Measurements from ENCODE around the gene OR5M10. TPM values are rescaled to one million over a fixed set of nuclear protein-coding genes. Genes with fewer than 3 reads are reported as not detected.
A peak's percentile ranks its signal among the peaks of the same experiment; 100 is the strongest.
"Not testable (repeated sequence)": the region's sequence is repeated elsewhere in the genome, so short reads cannot be mapped to it uniquely, and the experiment has no call there.

Gene OR5M10
- total RNA-seq = not detected

GRCh38 chr11:56577621-56578020 is at the start of gene OR5M10:
OR5M10 (minus strand) TSS chr11:56577721; CDS start chr11:56577721, 0 bp downstream.
- Mint-ChIP-seq H3K27ac (no peak within 1 kb of the TSS), H3K4me1 (ENCODE audit: low read depth) (no peaks in the 10 kb centered on the region), H3K4me3 (no peak within 1 kb of the TSS), H3K36me3 (ENCODE audit: insufficient read depth in 2 of 2) (no peaks in the 10 kb centered on the region), H3K27me3 (ENCODE audit: low read depth) (no peaks in the 10 kb centered on the region), H3K9me3 (peaks cover 3 to 5% of the 10 kb centered on the region in 2 donors)
- ATAC-seq (replicated peaks in 1 of 2) (no peak), DNase-seq (no peak)

DNA sequence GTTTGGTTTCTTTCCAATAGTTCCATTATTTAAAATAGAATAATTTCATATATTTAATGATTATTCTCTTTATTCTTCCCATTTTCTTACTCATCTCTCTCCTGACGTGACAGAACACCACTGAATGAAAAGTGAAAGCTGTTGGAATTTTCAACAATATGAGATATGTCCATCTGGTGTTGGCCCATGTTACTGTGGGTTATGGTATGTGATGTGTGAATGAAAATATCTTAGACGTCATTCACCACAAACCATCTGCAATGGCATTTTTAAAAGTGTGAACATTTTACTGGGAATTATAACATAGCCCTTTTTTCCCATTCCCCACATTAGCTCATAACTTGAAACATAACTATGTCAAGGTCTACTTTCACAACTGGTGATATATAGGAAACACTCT is 48.4 kb upstream of the OR5M10 start:
- no peaks in the 10 kb centered on the region for H3K27me3 Mint-ChIP-seq (ENCODE audit: low read depth)

GRCh38 chr11:56624661-56625110 is 47.2 kb upstream of the OR5M10 start:
- Mint-ChIP-seq H3K4me1 (ENCODE audit: low read depth) (no peaks in the 10 kb centered on the region), H3K4me3 (no peak overlapping the region), H3K9me3 (peaks cover 4 to 7% of the 10 kb centered on the region in 2 donors), H3K27ac (no peak overlapping the region), H3K36me3 (ENCODE audit: insufficient read depth in 2 of 2) (peaks cover 0 to 1% of the 10 kb centered on the region in 2 donors), H3K27me3 (ENCODE audit: low read depth) (no peaks in the 10 kb centered on the region)
- DNase-seq (no peak), ATAC-seq (replicated peaks in 1 of 2) (peak; percentile 48 to 53)

More for the DNA sequence above, 48.4 kb upstream of the OR5M10 start:
- Mint-ChIP-seq H3K4me3 (no peak overlapping the region), H3K9me3 (peaks cover 2 to 4% of the 10 kb centered on the region in 2 donors), H3K4me1 (ENCODE audit: low read depth) (no peaks in the 10 kb centered on the region), H3K36me3 (ENCODE audit: insufficient read depth in 2 of 2) (peaks cover 0 to 1% of the 10 kb centered on the region in 2 donors), H3K27ac (no peak overlapping the region)
- ATAC-seq (replicated peaks in 1 of 2) (no peak), DNase-seq (no peak)

GRCh38 chr11:56611174-56611573 is 33.7 kb upstream of the OR5M10 start:
- H3K27ac Mint-ChIP-seq = no peak overlapping the region
- H3K9me3 Mint-ChIP-seq = peaks cover 4 to 8% of the 10 kb centered on the region in 2 donors
- no peaks in the 10 kb centered on the region for H3K36me3 Mint-ChIP-seq (ENCODE audit: insufficient read depth in 2 of 2)
- H3K4me1 Mint-ChIP-seq (ENCODE audit: low read depth) = no peaks in the 10 kb centered on the region
- no peak overlapping the region for H3K4me3 Mint-ChIP-seq
- no peak for ATAC-seq (replicated peaks in 1 of 2)
- no peak for DNase-seq
- no peaks in the 10 kb centered on the region for H3K27me3 Mint-ChIP-seq (ENCODE audit: low read depth)

DNA sequence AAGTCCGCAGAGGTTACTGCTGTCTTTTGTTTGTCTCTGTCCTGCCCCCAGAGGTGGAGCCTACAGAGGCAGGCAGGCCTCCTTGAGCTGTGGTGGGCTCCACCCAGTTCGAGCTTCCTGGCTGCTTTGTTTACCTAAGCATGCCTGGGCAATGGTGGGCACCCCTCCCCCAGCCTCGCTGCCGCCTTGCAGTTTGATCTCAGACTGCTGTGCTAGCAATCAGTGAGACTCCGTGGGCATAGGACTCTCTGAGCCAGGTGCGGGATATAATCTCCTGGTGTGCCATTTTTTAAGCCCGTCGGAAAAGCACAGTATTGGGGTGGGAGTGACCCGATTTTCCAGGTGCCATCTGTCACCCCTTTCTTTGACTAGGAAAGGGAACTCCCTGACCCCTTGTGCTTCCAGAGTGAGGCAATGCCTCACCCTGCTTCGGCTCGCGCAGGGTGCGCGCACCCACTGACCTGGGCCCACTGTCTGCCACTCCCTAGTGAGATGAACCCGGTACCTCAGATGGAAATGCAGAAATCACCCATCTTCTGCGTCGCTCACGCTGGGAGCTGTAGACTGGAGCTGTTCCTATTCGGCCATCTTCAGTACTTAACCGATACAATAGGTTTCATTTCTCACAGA is 14.7 kb upstream of the OR5M10 start:
- not testable (repeated sequence) for H3K9me3 Mint-ChIP-seq; DNase-seq; H3K4me1 Mint-ChIP-seq (ENCODE audit: low read depth); H3K4me3 Mint-ChIP-seq; ATAC-seq (replicated peaks in 1 of 2); H3K36me3 Mint-ChIP-seq (ENCODE audit: insufficient read depth in 2 of 2); H3K27ac Mint-ChIP-seq; H3K27me3 Mint-ChIP-seq (ENCODE audit: low read depth)

GRCh38 chr11:56558574-56558973 is 18.9 kb downstream of the OR5M10 start:
- Mint-ChIP-seq H3K9me3 (peaks cover 11 to 13% of the 10 kb centered on the region in 2 donors), H3K36me3 (ENCODE audit: insufficient read depth in 2 of 2) (peaks cover 0 to 4% of the 10 kb centered on the region in 2 donors), H3K4me3 (no peak overlapping the region), H3K27me3 (ENCODE audit: low read depth) (no peaks in the 10 kb centered on the region), H3K27ac (no peak overlapping the region), H3K4me1 (ENCODE audit: low read depth) (no peaks in the 10 kb centered on the region)
- no peak for ATAC-seq (replicated peaks in 1 of 2)
- no peak for DNase-seq

DNA sequence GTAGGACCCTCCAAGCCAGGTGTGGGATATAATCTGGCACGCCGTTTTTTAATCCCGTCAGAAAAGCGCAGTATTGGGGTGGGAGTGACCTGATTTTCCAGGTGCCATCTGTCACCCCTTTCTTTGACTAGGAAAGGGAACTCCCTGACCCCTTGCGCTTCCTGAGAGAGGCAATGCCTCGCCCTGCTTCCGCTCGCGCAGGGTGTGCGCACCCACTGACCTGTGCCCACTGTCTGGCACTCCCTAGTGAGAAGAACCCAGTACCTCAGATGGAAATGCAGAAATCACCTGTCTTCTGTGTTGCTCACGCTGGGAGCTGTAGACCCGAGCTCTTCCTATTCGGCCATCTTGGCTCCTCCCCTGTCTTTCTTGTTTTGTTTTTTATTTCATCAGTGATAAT is 22.8 kb downstream of the OR5M10 start:
- not testable (repeated sequence) for H3K9me3 Mint-ChIP-seq; H3K4me3 Mint-ChIP-seq; ATAC-seq (replicated peaks in 1 of 2); H3K27ac Mint-ChIP-seq; DNase-seq; H3K27me3 Mint-ChIP-seq (ENCODE audit: low read depth); H3K36me3 Mint-ChIP-seq (ENCODE audit: insufficient read depth in 2 of 2); H3K4me1 Mint-ChIP-seq (ENCODE audit: low read depth)

- H3K27me3 Mint-ChIP-seq (ENCODE audit: low read depth) = no peaks in the 10 kb centered on the region
- H3K27ac Mint-ChIP-seq = no peak overlapping the region
- no peak overlapping the region for H3K4me3 Mint-ChIP-seq
- peaks cover 0 to 1% of the 10 kb centered on the region in 2 donors for H3K36me3 Mint-ChIP-seq (ENCODE audit: insufficient read depth in 2 of 2)
- DNase-seq (no peak), ATAC-seq (replicated peaks in 1 of 2) (no peak)
- H3K4me1 Mint-ChIP-seq (ENCODE audit: low read depth) = no peaks in the 10 kb centered on the region
- peaks cover 8 to 12% of the 10 kb centered on the region in 2 donors for H3K9me3 Mint-ChIP-seq
Observed at GRCh38 chr11:56545531-56545930, 32.0 kb downstream of the OR5M10 start.

DNA sequence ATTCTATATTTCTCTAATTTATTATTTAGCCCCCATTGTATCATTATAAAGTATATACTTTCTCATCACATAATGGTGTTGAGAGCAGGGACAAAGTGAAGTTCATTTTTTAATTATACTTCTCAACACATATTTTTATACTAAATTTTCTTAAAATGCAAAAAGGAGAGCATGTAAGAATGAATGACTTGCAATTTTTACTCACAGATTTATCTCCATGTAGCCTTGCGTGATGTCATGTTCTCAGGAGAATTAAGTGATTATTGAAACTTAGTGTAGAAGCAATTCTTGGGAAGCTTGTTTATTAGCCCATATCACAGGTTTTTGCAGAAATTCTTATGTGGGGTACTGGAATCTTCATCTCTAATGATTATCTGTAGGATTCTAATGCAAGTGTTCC is 33.8 kb downstream of the OR5M10 start:
- ATAC-seq (replicated peaks in 1 of 2) = no peak
- Mint-ChIP-seq H3K9me3 (peaks cover 10 to 13% of the 10 kb centered on the region in 2 donors), H3K27ac (no peak overlapping the region), H3K4me3 (no peak overlapping the region), H3K4me1 (ENCODE audit: low read depth) (no peaks in the 10 kb centered on the region), H3K27me3 (ENCODE audit: low read depth) (no peaks in the 10 kb centered on the region), H3K36me3 (ENCODE audit: insufficient read depth in 2 of 2) (peaks cover 0 to 1% of the 10 kb centered on the region in 2 donors)
- no peak for DNase-seq

DNA sequence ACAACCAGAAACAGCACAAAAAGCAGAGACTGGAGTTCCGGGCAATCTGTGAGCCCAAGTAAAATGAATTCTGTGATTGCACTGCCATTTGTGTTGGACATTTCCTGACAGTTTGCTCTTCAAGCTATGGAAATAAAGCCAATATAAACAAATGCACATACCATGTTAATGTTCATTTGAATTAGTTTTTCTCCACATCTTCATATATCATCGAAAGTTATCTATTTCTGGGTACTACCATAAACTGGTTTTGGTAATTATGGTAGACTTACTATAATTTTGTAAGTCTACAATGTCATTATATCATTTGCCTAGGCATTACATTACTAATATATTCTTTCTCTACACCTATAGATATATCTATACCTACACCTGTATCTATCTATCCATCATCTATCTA is 34.4 kb downstream of the OR5M10 start, which contains the start of gene OR5M11:
TSS of gene OR5M11 (minus strand) at position 101 of the 400 bp plus-strand sequence. CDS start at position 101, 0 bp downstream.
- no peak for ATAC-seq (replicated peaks in 1 of 2)
- Mint-ChIP-seq H3K27me3 (ENCODE audit: low read depth) (no peaks in the 10 kb centered on the region), H3K36me3 (ENCODE audit: insufficient read depth in 2 of 2) (peaks cover 0 to 1% of the 10 kb centered on the region in 2 donors), H3K27ac (no peak within 1 kb of the TSS), H3K4me3 (no peak within 1 kb of the TSS), H3K9me3 (peaks cover 13 to 18% of the 10 kb centered on the region in 2 donors), H3K4me1 (ENCODE audit: low read depth) (no peaks in the 10 kb centered on the region)
- no peak for DNase-seq

- Mint-ChIP-seq H3K4me3 (no peak overlapping the region), H3K27me3 (ENCODE audit: low read depth) (no peaks in the 10 kb centered on the region), H3K36me3 (ENCODE audit: insufficient read depth in 2 of 2) (no peaks in the 10 kb centered on the region), H3K27ac (no peak overlapping the region), H3K9me3 (peaks cover 2 to 4% of the 10 kb centered on the region in 2 donors), H3K4me1 (ENCODE audit: low read depth) (no peaks in the 10 kb centered on the region)
- ATAC-seq (replicated peaks in 1 of 2) (no peak), DNase-seq (no peak)
Observed at GRCh38 chr11:56533054-56533740, 44.3 kb downstream of the OR5M10 start.

DNA sequence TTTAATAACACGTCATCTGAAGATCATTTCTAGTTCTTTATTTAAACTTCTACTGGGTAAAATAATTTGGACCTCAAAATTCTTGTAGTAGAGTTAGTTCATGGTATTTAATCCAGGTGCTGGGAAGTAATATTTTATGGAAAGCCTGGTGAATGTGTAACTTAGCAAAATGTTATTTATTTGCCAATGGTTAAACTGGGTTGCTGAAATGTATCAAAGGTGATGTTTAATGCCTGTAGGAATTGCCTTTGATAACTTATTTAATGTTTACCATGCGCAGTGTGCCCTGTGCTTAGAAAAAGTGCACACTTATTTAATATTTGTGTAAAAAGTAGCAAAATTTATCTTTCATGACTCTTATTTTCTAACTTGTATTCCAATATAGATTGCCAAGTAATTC is 45.7 kb downstream of the OR5M10 start:
- Mint-ChIP-seq H3K4me1 (ENCODE audit: low read depth) (no peaks in the 10 kb centered on the region), H3K27ac (no peak overlapping the region), H3K9me3 (peaks cover 2 to 4% of the 10 kb centered on the region in 2 donors), H3K4me3 (no peak overlapping the region), H3K36me3 (ENCODE audit: insufficient read depth in 2 of 2) (no peaks in the 10 kb centered on the region), H3K27me3 (ENCODE audit: low read depth) (no peaks in the 10 kb centered on the region)
- ATAC-seq (replicated peaks in 1 of 2) (no peak), DNase-seq (no peak)
